ENCODE measurements around the gene TNS2.

DNA sequence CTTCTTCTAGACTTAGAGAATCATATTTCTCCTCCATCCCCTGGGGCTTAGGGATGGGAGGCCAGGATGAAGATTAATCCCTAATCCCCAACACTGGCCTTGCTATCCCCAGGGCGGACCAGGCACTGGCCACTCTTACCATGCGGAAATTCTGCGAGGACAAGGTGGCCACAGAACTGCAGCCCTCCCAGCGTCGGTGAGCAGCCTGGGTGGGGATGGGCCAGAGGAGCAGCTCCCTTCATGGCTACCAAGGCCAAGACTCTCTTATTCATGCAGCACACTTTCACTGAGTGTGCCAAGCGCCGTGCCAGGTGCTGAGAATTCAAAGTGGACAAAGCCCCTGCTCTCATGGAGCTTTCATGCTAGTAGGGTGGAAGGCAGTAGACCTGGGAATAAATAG lies 7.0 kb downstream of the TNS2 start:
- no peak for TF ChIP-seq POLR2A (IDR thresholded peaks at IDR 0.05; ENCODE audit: low read length)
- TF ChIP-seq GATA1 (IDR thresholded peaks at IDR 0.05; ENCODE audit: low read depth, low read length) = no peak

Measured in erythroblast (primary cell).